IMR-90 (cell line): ENCODE measurements around the gene GJA10.

ENCODE experiments used
- CTCF ChIP-seq: conservative IDR thresholded peaks from 2 replicates; pipeline ENCODE4 v1.5.1; 2012; ENCODE audit warnings: mild to moderate bottlenecking, low read depth, low read length, improper control_type of control experiment
- FOS ChIP-seq: fragments of 150-350 bp; IDR thresholded peaks from 2 replicates; pipeline ENCODE4 v1.6.1; 2016; ENCODE audit warnings: low read depth, low read length
- MAZ ChIP-seq: IDR thresholded peaks from 2 replicates; pipeline ENCODE4 v1.6.1; 2012; ENCODE audit warnings: low read depth, mild to moderate bottlenecking, low read length, improper control_type of control experiment, moderate library complexity, borderline replicate concordance
- MXI1 ChIP-seq: IDR thresholded peaks from 2 replicates; pipeline ENCODE4 v1.6.1; 2012; ENCODE audit warnings: low read depth, mild to moderate bottlenecking, low read length, moderate library complexity, borderline replicate concordance
- POLR2A ChIP-seq: IDR thresholded peaks from 2 replicates; pipeline ENCODE4 v1.6.1; 2012; ENCODE audit warnings: mild to moderate bottlenecking, low read depth, low read length
- RCOR1 ChIP-seq: IDR thresholded peaks from 2 replicates; pipeline ENCODE4 v1.6.1; 2012; ENCODE audit warnings: mild to moderate bottlenecking, low read length, improper control_type of control experiment; ENCODE audit not compliant: insufficient replicate concordance
- RFX5 ChIP-seq: IDR thresholded peaks from 2 replicates; pipeline ENCODE4 v1.8.0; 2012; ENCODE audit warnings: low read depth, mild to moderate bottlenecking, low read length, moderate library complexity
- SMC3 ChIP-seq: fragments of 150-350 bp; IDR thresholded peaks from 2 replicates; pipeline ENCODE4 v1.6.1; 2016; ENCODE audit warnings: low read depth, mild to moderate bottlenecking, antibody characterized with exemption, low read length, moderate library complexity

GRCh38 chr6:89886378-89887120 is 7.7 kb upstream of the GJA10 start:
- no peak for TF ChIP-seq FOS
- TF ChIP-seq CTCF, result no peak
- TF ChIP-seq POLR2A, result no peak
- TF ChIP-seq SMC3, result no peak
- no peak for TF ChIP-seq RFX5
- no peak for TF ChIP-seq RCOR1
- no peak for TF ChIP-seq MXI1
- TF ChIP-seq MAZ, result no peak
